Type B pancreatic cell (in vitro differentiated cells): ENCODE results near the gene UACA. TPM values are rescaled to one million over a fixed set of nuclear protein-coding genes. Genes with fewer than 3 reads are reported as not detected.

Experiments used
- DNase-seq: peaks from one replicate; pipeline ENCODE4 v3.0.0; 2021; ENCODE audit warnings: mixed read lengths; ENCODE audit not compliant: unreplicated experiment; ENCODE audit errors: extremely low spot score
- H3K27ac Mint-ChIP-seq: 2 replicates; pipeline ENCODE4 v1.8.0; 2021; ENCODE audit warnings: mild to moderate bottlenecking, mixed read lengths
- H3K27me3 Mint-ChIP-seq: 2 replicates; pipeline ENCODE4 v1.8.0; 2021; ENCODE audit warnings: mixed read lengths
- H3K36me3 Mint-ChIP-seq: 2 replicates; pipeline ENCODE4 v1.8.0; 2021; ENCODE audit warnings: mixed read lengths
- H3K4me1 Mint-ChIP-seq: one replicate; pipeline ENCODE4 v1.8.0; 2021; ENCODE audit warnings: mixed read lengths; ENCODE audit not compliant: unreplicated experiment
- H3K4me3 Mint-ChIP-seq: 2 replicates; pipeline ENCODE4 v1.8.0; 2021; ENCODE audit warnings: mild to moderate bottlenecking, mixed read lengths
- H3K9me3 Mint-ChIP-seq: 2 replicates; pipeline ENCODE4 v1.8.0; 2021; ENCODE audit warnings: mixed read lengths
- CTCF ChIP-seq: fragments of 200-600 bp; sonication (generic); conservative IDR thresholded peaks from 2 replicates; pipeline ENCODE4 v1.5.0; 2021; ENCODE audit warnings: antibody characterized with exemption, mild to moderate bottlenecking
- total RNA-seq: library from RNA; stranded (reverse); gene quantifications from 2 replicates; pipeline ENCODE4 v1.2.1, GENCODE V29; 2021; ENCODE audit warnings: low replicate concordance

The UACA gene
- total RNA-seq, 1 donor from 2014 or later, result 36.4 TPM

- H3K36me3 Mint-ChIP-seq, result no peaks in the 10 kb centered on the region
- H3K27me3 Mint-ChIP-seq, result no peaks in the 10 kb centered on the region
- no peak overlapping the region for H3K27ac Mint-ChIP-seq
- no peak for DNase-seq
- peaks cover 7% of the 10 kb centered on the region for H3K4me1 Mint-ChIP-seq
- no peak overlapping the region for H3K4me3 Mint-ChIP-seq
- H3K9me3 Mint-ChIP-seq, result no peaks in the 10 kb centered on the region
- no peak for TF ChIP-seq CTCF
Measured at GRCh38 chr15:70726753-70727152, 36.6 kb downstream of the UACA start.

GRCh38 chr15:70723927-70724326, 39.4 kb downstream of the UACA start:
- Mint-ChIP-seq H3K4me3 (no peak overlapping the region), H3K27me3 (no peaks in the 10 kb centered on the region), H3K27ac (no peak overlapping the region), H3K4me1 (peaks cover 7% of the 10 kb centered on the region), H3K9me3 (no peaks in the 10 kb centered on the region), H3K36me3 (peaks cover 6% of the 10 kb centered on the region)
- no peak for TF ChIP-seq CTCF
- no peak for DNase-seq

GRCh38 chr15:70723122-70723422, 40.3 kb downstream of the UACA start:
- no peak overlapping the region for H3K4me3 Mint-ChIP-seq
- H3K4me1 Mint-ChIP-seq, result peaks cover 7% of the 10 kb centered on the region
- H3K27me3 Mint-ChIP-seq, result no peaks in the 10 kb centered on the region
- H3K27ac Mint-ChIP-seq, result no peak overlapping the region
- H3K36me3 Mint-ChIP-seq, result peaks cover 6% of the 10 kb centered on the region
- H3K9me3 Mint-ChIP-seq, result no peaks in the 10 kb centered on the region
- no peak for TF ChIP-seq CTCF
- DNase-seq, result no peak

GRCh38 chr15:70722266-70723121, 40.9 kb downstream of the UACA start:
- Mint-ChIP-seq H3K9me3 (no peaks in the 10 kb centered on the region), H3K27ac (peak overlapping the region; percentile 39), H3K4me3 (no peak overlapping the region), H3K4me1 (peaks cover 7% of the 10 kb centered on the region), H3K27me3 (no peaks in the 10 kb centered on the region), H3K36me3 (peaks cover 6% of the 10 kb centered on the region)
- peak; percentile 92 for TF ChIP-seq CTCF
- no peak for DNase-seq

GRCh38 chr15:70720228-70721016, 42.9 kb downstream of the UACA start:
- Mint-ChIP-seq H3K27me3 (no peaks in the 10 kb centered on the region), H3K4me3 (no peak overlapping the region), H3K27ac (peak overlapping the region; percentile 22), H3K9me3 (no peaks in the 10 kb centered on the region), H3K36me3 (peaks cover 6% of the 10 kb centered on the region), H3K4me1 (peaks cover 4% of the 10 kb centered on the region)
- no peak for TF ChIP-seq CTCF
- DNase-seq, result no peak
